HepG2 (cell line): ENCODE results near the gene RAMP1. TPM values are rescaled to one million over a fixed set of nuclear protein-coding genes. Genes with fewer than 3 reads are reported as not detected.

Source experiments
- ARNT2 ChIP-seq: sonication (generic); formaldehyde crosslinking; IDR thresholded peaks from 2 replicates; pipeline ENCODE4 v1.8.0; 2022; ENCODE audit warnings: mild to moderate bottlenecking, low read depth, missing genetic modification reagents, moderate library complexity
- ATAD3A ChIP-seq: sonication (generic); formaldehyde crosslinking; IDR thresholded peaks from 2 replicates; pipeline ENCODE4 v1.4.0; 2020; ENCODE audit warnings: missing genetic modification reagents
- ATF7-NPFF ChIP-seq: sonication (generic); formaldehyde crosslinking; IDR thresholded peaks from 2 replicates; pipeline ENCODE4 v1.8.1; 2023; ENCODE audit warnings: mild to moderate bottlenecking, low read depth, missing genetic modification reagents, moderate library complexity
- GATAD1 ChIP-seq: IDR thresholded peaks from 2 replicates; pipeline ENCODE4 v1.6.1; 2016; ENCODE audit warnings: missing genetic modification reagents, missing compliant biosample characterization
- GFI1 ChIP-seq: sonication (generic); formaldehyde crosslinking; IDR thresholded peaks from 2 replicates; pipeline ENCODE4 v1.5.0; 2020; ENCODE audit warnings: missing genetic modification reagents, mild to moderate bottlenecking, borderline replicate concordance
- MLLT10 ChIP-seq: sonication (generic); formaldehyde crosslinking; IDR thresholded peaks from 2 replicates; pipeline ENCODE4 v1.4.0; 2020; ENCODE audit warnings: missing genetic modification reagents
- SAFB2 ChIP-seq: sonication (generic); formaldehyde crosslinking; IDR thresholded peaks from 2 replicates; pipeline ENCODE4 v1.5.1; 2020; ENCODE audit warnings: missing genetic modification reagents, low read depth, mild to moderate bottlenecking, borderline replicate concordance
- SKIL ChIP-seq: sonication (generic); formaldehyde crosslinking; IDR thresholded peaks from 2 replicates; pipeline ENCODE4 v1.8.0; 2022; ENCODE audit warnings: missing genetic modification reagents, mild to moderate bottlenecking, moderate library complexity, borderline replicate concordance
- TEF ChIP-seq: sonication (generic); formaldehyde crosslinking; IDR thresholded peaks from 2 replicates; pipeline ENCODE4 v1.5.0; 2020; ENCODE audit warnings: missing genetic modification reagents
- TGIF2 ChIP-seq: IDR thresholded peaks from 2 replicates; pipeline ENCODE4 v1.6.1; 2016; ENCODE audit warnings: control low read depth, missing compliant biosample characterization
- YEATS2 ChIP-seq: sonication (generic); formaldehyde crosslinking; IDR thresholded peaks from 2 replicates; pipeline ENCODE4 v1.4.0; 2020; ENCODE audit warnings: missing genetic modification reagents, borderline replicate concordance
- ZFP90 ChIP-seq: sonication (generic); formaldehyde crosslinking; IDR thresholded peaks from 2 replicates; pipeline ENCODE4 v1.8.0; 2022; ENCODE audit warnings: missing genetic modification reagents, mild to moderate bottlenecking, inconsistent platforms, borderline replicate concordance
- ZNF256 ChIP-seq: sonication (generic); formaldehyde crosslinking; conservative IDR thresholded peaks from 2 replicates; pipeline ENCODE4 v1.4.0; 2020; ENCODE audit warnings: missing genetic modification reagents
- ZNF530 ChIP-seq: sonication (generic); formaldehyde crosslinking; IDR thresholded peaks from 2 replicates; pipeline ENCODE4 v1.5.0; 2020; ENCODE audit warnings: low read depth, mild to moderate bottlenecking, missing genetic modification reagents
- ZNF616 ChIP-seq: sonication (generic); formaldehyde crosslinking; IDR thresholded peaks from 2 replicates; pipeline ENCODE4 v1.5.0; 2020; ENCODE audit warnings: low read depth, mild to moderate bottlenecking, missing genetic modification reagents
- ZNF747 ChIP-seq: sonication (generic); formaldehyde crosslinking; IDR thresholded peaks from 2 replicates; pipeline ENCODE4 v1.8.1; 2023; ENCODE audit warnings: missing genetic modification reagents, mild to moderate bottlenecking, borderline replicate concordance
- ZNF773 ChIP-seq: sonication (generic); formaldehyde crosslinking; IDR thresholded peaks from 2 replicates; pipeline ENCODE4 v1.4.0; 2020; ENCODE audit warnings: missing genetic modification reagents, borderline replicate concordance
- ZNF792 ChIP-seq: IDR thresholded peaks from 2 replicates; pipeline ENCODE4 v1.6.1; 2016
- polyA plus RNA-seq, 8 experiments: library from polyadenylated mRNA; depleted of rRNA in 3 of 8; stranded (reverse) in 7 of 8; unstranded in 1 of 8; fragments of >200 nt; fragmentation: Illumina TruSeq in 4 of 8; extraction: Trizol in 4 of 8; gene quantifications; 2 replicates each; pipeline versions ENCODE4 v1.2.1 to v1.2.3, GENCODE V29; 2011 to 2016; ENCODE audit warnings: low read depth in 4 of 8, missing spikeins in 1 of 8, mixed read lengths in 1 of 8; ENCODE audit not compliant: insufficient read depth in 1 of 8
- total RNA-seq, 5 experiments: library from RNA; depleted of rRNA; stranded (reverse); fragments of >200 nt; fragmentation: Illumina TruSeq; extraction: Trizol; gene quantifications; 2 replicates each; pipeline ENCODE4 v1.2.3, GENCODE V29; 2016; ENCODE audit warnings: low read depth in 1 of 5
- TF ChIP-seq, protein P1 (sequence below): sonication (generic); formaldehyde crosslinking; IDR thresholded peaks from 2 replicates; pipeline ENCODE4 v1.4.0; 2020; ENCODE audit warnings: mild to moderate bottlenecking, missing genetic modification reagents
- TF ChIP-seq, protein P2 (sequence below): sonication (generic); formaldehyde crosslinking; IDR thresholded peaks from 2 replicates; pipeline ENCODE4 v1.8.1; 2023; ENCODE audit warnings: missing genetic modification reagents, inconsistent platforms, borderline replicate concordance
- TF ChIP-seq, protein P3 (sequence below): IDR thresholded peaks from 2 replicates; pipeline ENCODE4 v1.6.1; 2018; ENCODE audit warnings: missing genetic modification reagents, mild to moderate bottlenecking, missing compliant biosample characterization
- TF ChIP-seq, protein P4 (sequence below): IDR thresholded peaks from 2 replicates; pipeline ENCODE4 v1.6.1; 2016; ENCODE audit warnings: low read depth, borderline replicate concordance

RAMP1 gene
- total and polyA plus RNA-seq, 2 of the 13 experiments (the other 11 are each of a cell fraction or from before 2014, with no cell fraction given), result 0.29 to 0.61 TPM

GRCh38 chr2:237923481-237924163, 64.2 kb downstream of the RAMP1 start (continued):
- TF ChIP-seq SAFB2 (CRISPR knock-in tag) (no peak), GATAD1 (no peak), GFI1 (CRISPR knock-in tag) (no peak), TGIF2 (CRISPR knock-in tag) (0 out of 2 replicates have a peak, but pooled peaks have one; percentile 51), SKIL (CRISPR knock-in tag) (no peak), MLLT10 (CRISPR knock-in tag) (no peak), ZNF773 (CRISPR knock-in tag) (no peak), ATF7-NPFF (CRISPR knock-in tag) (no peak), ZFP90 (CRISPR knock-in tag) (no peak), ZNF256 (CRISPR knock-in tag) (no peak), ZNF747 (CRISPR knock-in tag) (0 out of 2 replicates have a peak, but pooled peaks have one; percentile 29), YEATS2 (no peak), ZNF530 (CRISPR knock-in tag) (no peak), TEF (CRISPR knock-in tag) (no peak), ATAD3A (CRISPR knock-in tag) (no peak), ZNF616 (CRISPR knock-in tag) (no peak), ZNF792 (CRISPR knock-in tag) (no peak), ARNT2 (CRISPR knock-in tag) (no peak)
- TF ChIP-seq, protein P1, sequence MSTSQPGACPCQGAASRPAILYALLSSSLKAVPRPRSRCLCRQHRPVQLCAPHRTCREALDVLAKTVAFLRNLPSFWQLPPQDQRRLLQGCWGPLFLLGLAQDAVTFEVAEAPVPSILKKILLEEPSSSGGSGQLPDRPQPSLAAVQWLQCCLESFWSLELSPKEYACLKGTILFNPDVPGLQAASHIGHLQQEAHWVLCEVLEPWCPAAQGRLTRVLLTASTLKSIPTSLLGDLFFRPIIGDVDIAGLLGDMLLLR (CRISPR knock-in tag), result no peak
- TF ChIP-seq, protein P2, sequence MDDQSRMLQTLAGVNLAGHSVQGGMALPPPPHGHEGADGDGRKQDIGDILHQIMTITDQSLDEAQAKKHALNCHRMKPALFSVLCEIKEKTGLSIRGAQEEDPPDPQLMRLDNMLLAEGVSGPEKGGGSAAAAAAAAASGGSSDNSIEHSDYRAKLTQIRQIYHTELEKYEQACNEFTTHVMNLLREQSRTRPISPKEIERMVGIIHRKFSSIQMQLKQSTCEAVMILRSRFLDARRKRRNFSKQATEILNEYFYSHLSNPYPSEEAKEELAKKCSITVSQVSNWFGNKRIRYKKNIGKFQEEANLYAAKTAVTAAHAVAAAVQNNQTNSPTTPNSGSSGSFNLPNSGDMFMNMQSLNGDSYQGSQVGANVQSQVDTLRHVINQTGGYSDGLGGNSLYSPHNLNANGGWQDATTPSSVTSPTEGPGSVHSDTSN, result no peak
- TF ChIP-seq, protein P3, sequence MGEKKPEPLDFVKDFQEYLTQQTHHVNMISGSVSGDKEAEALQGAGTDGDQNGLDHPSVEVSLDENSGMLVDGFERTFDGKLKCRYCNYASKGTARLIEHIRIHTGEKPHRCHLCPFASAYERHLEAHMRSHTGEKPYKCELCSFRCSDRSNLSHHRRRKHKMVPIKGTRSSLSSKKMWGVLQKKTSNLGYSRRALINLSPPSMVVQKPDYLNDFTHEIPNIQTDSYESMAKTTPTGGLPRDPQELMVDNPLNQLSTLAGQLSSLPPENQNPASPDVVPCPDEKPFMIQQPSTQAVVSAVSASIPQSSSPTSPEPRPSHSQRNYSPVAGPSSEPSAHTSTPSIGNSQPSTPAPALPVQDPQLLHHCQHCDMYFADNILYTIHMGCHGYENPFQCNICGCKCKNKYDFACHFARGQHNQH (CRISPR knock-in tag), result 0 out of 2 replicates have a peak, but pooled peaks have one; percentile 49
- TF ChIP-seq, protein P4, sequence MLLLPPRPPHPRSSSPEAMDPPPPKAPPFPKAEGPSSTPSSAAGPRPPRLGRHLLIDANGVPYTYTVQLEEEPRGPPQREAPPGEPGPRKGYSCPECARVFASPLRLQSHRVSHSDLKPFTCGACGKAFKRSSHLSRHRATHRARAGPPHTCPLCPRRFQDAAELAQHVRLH (CRISPR knock-in tag), result no peak
